ENCODE data around the gene UBTD2.
A peak's percentile ranks its signal among the peaks of the same experiment; 100 is the strongest.

Gene UBTD2

DNA sequence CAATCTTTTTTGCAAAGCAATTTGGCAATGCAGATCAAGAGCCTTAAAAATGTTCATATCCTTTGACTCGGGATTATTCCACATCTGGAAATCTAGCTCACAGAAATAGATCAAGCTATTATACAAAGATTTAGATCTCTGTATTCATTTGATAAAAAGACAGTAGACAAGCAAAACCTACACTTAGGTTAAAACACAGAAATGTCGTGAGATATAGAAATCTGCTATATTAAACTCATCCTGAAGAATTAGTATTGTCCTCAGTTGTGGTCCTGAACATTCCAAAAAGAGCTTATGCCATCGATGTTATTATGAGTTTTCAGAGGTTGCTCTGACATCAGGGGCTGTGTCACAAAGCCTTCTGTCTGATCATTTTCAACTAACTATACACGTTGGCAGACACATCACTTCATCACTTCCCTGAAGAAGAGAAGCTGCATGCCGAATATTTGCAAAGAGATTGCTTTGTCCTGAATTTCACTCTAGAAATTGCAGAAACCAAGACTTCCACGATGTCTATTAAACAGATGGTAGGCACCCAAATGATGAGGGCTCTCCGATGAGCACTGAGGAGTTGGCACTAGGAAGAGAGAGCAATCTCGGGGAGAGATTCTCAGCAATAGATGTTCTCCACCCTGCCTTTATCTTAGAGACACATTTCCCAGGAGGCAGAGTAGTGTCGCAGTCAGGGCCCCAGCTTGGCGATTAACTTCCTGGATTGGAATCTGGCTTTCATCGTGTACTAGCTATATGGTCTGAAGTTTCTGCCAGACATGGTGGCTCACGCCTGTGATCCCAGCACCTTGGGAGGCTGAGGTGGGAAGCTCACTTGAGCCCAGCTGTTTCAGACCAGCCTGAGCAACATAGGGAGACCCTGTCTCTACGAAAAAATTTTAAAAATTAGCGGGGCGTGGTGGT, 1.9 kb upstream of the UBTD2 start (continued):
- no peak for TF ChIP-seq ELK4 (IDR thresholded peaks at IDR 0.05; ENCODE audit: borderline replicate concordance, low read depth, low read length)
- TF ChIP-seq ZNF521 (tag by site-specific recombination; IDR thresholded peaks at IDR 0.05), result no peak
- TF ChIP-seq ZBTB11 (tag by site-specific recombination; conservative IDR thresholded peaks at IDR 0.05; ENCODE audit: low read depth), result no peak
- no peak for TF ChIP-seq TSHZ1 (tag by site-specific recombination; IDR thresholded peaks at IDR 0.05; ENCODE audit: borderline replicate concordance)

DNA sequence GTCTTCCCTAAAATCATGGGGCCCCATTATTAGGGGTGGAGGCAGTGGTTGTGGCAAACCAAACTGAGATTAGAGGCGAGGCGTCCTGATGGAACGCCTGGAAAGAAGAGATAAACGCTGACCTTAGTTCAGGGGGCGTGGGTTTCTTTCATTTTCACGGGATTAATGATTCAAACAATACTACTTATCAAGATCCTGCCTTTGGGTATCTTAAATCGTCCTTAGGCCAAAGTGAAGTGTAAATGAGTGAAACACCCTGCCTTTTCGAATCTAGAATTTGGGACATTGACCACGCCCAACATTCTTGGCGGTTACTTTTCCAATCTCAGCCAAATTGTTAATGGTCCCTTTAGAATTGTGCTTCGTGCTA, 1.0 kb upstream of the UBTD2 start:
- H3K36me3 ChIP-seq (ENCODE audit: control insufficient read depth in 2 of 2, insufficient read depth in 1 of 2, low read length in 2 of 2), result no peaks in the 10 kb centered on the region
- ChIA-PET CTCF (interaction anchor here (0.8 to 1.5 kb wide), 5 partner anchors 9 to 180 kb away, joined by 3 to 8 read pairs (median 4); no protein-coding TSS in a partner anchor), POLR2A (interaction anchor here (2.2 kb wide), 1 partner anchor 97 kb away, joined by 18 read pairs; the partner anchor contains the start of gene STK10)
- peaks cover 18% of the 10 kb centered on the region for H3K4me1 ChIP-seq (ENCODE audit: control insufficient read depth, insufficient read depth, low read length)
- H3K9me3 ChIP-seq (ENCODE audit: control insufficient read depth, insufficient read depth, low read depth, low read length), result no peaks in the 10 kb centered on the region
- H3K4me3 ChIP-seq (ENCODE audit: low read depth, low read length), result peak overlapping the region; percentile 93
- TF ChIP-seq YY2 (tag by site-specific recombination; IDR thresholded peaks at IDR 0.05), result no peak
- peak; percentile 67 for TF ChIP-seq GFI1B (tag by site-specific recombination; IDR thresholded peaks at IDR 0.05)
- peak; percentile 85 for TF ChIP-seq KLF7 (tag by site-specific recombination; IDR thresholded peaks at IDR 0.05; ENCODE audit: borderline replicate concordance)
- peak; percentile 80; the same call in 1 of the 2 replicates for TF ChIP-seq ZBTB48 (tag by site-specific recombination; IDR thresholded peaks at IDR 0.05)
- TF ChIP-seq ZFP37 (tag by site-specific recombination; IDR thresholded peaks at IDR 0.05), result no peak
- TF ChIP-seq ZEB2 (tag by site-specific recombination; IDR thresholded peaks at IDR 0.05), result 0 out of 2 replicates have a peak, but pooled peaks have one; percentile 27
- TF ChIP-seq ZBTB20 (tag by site-specific recombination; IDR thresholded peaks at IDR 0.05), result peak; percentile 5; the same call in 1 of the 2 replicates
- TF ChIP-seq KLF9 (tag by site-specific recombination; IDR thresholded peaks at IDR 0.05; ENCODE audit: low read depth), result 0 out of 2 replicates have a peak, but pooled peaks have one; percentile 26
- TF ChIP-seq, protein P1, sequence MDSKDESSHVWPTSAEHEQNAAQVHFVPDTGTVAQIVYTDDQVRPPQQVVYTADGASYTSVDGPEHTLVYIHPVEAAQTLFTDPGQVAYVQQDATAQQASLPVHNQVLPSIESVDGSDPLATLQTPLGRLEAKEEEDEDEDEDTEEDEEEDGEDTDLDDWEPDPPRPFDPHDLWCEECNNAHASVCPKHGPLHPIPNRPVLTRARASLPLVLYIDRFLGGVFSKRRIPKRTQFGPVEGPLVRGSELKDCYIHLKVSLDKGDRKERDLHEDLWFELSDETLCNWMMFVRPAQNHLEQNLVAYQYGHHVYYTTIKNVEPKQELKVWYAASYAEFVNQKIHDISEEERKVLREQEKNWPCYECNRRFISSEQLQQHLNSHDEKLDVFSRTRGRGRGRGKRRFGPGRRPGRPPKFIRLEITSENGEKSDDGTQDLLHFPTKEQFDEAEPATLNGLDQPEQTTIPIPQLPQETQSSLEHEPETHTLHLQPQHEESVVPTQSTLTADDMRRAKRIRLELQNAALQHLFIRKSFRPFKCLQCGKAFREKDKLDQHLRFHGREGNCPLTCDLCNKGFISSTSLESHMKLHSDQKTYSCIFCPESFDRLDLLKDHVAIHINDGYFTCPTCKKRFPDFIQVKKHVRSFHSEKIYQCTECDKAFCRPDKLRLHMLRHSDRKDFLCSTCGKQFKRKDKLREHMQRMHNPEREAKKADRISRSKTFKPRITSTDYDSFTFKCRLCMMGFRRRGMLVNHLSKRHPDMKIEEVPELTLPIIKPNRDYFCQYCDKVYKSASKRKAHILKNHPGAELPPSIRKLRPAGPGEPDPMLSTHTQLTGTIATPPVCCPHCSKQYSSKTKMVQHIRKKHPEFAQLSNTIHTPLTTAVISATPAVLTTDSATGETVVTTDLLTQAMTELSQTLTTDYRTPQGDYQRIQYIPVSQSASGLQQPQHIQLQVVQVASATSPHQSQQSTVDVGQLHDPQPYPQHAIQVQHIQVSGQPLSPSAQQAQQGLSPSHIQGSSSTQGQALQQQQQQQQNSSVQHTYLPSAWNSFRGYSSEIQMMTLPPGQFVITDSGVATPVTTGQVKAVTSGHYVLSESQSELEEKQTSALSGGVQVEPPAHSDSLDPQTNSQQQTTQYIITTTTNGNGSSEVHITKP (tag by site-specific recombination; IDR thresholded peaks at IDR 0.05), result peak; percentile 76
- no peak for TF ChIP-seq ZNF530 (tag by site-specific recombination; IDR thresholded peaks at IDR 0.05; ENCODE audit: low read depth)
- TF ChIP-seq ZNF585B (tag by site-specific recombination; IDR thresholded peaks at IDR 0.05), result no peak
- TF ChIP-seq ZNF561 (tag by site-specific recombination; IDR thresholded peaks at IDR 0.05; ENCODE audit: borderline replicate concordance), result no peak
- peak; percentile 97 for TF ChIP-seq ZNF335 (tag by site-specific recombination; conservative IDR thresholded peaks at IDR 0.05)
- peak overlapping the region; percentile 53; the same call in 1 of the 2 replicates for H3K27ac ChIP-seq (ENCODE audit: extremely low read depth, low read depth, low read length)
